Right forelimb (tissue), 1 donor: ENCODE results near the gene C1QTNF3.
A peak's percentile ranks its signal among the peaks of the same experiment; 100 is the strongest.
"Not testable (repeated sequence)": the region's sequence is repeated elsewhere in the genome, so short reads cannot be mapped to it uniquely, and the experiment has no call there.

ENCODE experiments used
- DNase-seq: peaks from one replicate; pipeline ENCODE4 v3.0.0-alpha.2; 2018

The C1QTNF3 gene, protein sequence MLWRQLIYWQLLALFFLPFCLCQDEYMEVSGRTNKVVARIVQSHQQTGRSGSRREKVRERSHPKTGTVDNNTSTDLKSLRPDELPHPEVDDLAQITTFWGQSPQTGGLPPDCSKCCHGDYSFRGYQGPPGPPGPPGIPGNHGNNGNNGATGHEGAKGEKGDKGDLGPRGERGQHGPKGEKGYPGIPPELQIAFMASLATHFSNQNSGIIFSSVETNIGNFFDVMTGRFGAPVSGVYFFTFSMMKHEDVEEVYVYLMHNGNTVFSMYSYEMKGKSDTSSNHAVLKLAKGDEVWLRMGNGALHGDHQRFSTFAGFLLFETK

DNA sequence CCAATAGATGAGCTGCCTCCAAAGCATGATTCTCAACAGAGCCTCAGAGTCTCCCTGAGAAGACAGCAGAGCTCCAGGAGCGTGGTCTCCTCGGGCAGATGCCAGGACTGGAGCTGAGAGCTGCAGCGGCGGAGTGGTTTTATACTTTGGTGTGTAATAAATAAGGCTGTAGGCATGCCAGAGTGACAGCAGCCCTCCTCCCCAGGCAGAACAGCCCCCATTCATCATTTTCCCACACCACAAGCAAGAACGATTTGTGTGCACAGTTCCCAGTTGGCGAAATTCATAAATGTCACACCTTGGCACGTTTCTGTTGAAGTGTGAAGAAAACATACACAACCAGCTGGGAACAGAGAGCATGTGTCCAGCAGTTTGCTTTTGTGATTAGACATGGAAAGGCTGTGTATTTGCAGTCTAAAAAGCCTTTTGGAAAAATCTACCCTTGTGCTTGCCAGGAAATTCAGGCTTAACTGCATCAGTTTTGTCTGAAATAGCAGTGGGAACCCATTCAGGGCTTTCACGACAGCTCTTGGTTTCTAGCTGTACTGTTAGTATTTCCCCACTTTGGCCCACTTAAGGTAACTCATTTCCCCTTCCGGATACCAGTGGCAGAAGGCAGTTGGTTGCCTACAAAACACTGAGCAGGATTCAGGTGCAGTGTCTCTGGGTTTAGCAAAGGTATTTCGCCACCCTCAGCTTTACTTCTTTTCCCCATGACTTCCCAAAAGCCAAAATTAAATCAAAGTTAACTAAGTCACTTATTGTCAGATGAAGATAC, at the start of gene C1QTNF3:
Gene C1QTNF3, minus strand, starts transcription at position 115 of the 778 bp plus-strand sequence. Its CDS starts 88 bp downstream, at position 27.
- DNase-seq, result peak; percentile 83

DNA sequence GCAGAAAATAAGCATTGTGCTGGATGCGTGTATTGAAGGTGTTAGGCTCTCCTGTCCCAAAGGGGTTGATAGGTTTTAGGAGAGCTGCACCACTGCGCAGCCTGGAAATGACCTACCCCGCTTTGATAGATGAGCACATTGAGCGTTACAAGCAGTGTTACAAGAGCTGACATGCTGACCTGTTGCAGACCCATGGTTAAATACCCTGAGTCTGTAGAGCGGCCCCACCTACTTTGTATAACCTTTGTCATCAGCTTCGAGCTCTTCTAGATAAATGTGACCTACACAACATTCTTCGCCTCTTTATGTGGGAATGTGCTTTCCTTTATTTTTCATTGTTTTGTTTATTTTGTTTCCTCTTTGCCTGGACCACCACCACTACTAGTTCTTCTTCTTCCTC, 48.0 kb upstream of the C1QTNF3 start:
- DNase-seq, result not testable (repeated sequence)

DNA sequence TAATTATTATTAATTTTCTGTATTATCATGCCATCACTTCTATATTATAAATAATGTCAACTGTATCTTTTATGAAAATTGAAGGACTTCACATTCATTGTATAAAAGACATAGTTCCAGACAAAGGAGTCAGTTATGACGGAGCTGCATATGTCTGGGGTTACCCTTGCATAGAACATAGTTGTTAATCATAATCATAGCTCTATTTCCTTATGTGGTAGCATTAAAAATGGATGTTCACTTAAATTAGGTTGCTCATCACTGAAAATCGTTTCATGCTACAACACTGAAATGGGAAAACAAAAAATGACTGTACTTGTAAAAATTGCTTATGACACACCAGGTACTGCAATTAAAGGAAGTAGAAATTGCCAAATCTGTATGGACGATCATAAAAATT, 46.8 kb upstream of the C1QTNF3 start:
- DNase-seq, result not testable (repeated sequence)

DNA sequence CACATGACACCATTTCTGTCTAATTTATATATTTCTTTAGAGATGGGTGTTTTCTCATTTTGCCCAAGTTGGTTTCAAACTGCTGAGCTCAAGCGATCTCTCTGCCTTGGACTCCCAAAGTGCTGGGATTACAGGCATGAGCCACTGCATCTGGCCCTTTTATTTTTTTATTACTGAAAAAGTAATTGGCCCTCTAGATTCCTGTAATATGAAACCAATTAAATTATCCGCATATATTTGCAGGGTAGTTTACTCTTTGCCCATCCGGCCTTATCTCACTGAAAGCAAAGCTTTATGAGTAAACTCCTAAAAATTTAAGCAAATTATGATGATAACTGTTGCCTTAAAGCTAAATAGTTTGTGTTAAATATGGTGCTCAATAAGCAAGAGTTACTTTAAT, 44.7 kb upstream of the C1QTNF3 start:
- DNase-seq, result not testable (repeated sequence)

DNA sequence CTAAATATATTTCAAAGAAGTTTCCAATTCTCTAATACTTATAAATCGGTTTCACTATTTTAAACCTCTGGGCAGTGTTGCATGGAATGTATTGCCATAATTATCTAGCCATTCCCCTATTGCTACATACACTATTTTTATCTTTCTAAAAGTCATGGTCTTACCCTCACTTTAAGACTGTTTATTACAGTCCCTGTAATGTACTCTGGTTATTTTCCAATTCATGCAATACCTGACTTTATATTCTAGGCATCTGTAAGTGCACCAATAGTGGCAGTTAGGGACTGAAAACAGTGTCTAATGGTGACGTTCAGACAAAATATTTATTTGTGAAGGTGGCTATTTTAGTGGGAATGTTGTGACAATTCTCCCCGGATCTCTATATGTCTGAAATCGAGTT, 40.9 kb upstream of the C1QTNF3 start:
- DNase-seq, result not testable (repeated sequence)

DNA sequence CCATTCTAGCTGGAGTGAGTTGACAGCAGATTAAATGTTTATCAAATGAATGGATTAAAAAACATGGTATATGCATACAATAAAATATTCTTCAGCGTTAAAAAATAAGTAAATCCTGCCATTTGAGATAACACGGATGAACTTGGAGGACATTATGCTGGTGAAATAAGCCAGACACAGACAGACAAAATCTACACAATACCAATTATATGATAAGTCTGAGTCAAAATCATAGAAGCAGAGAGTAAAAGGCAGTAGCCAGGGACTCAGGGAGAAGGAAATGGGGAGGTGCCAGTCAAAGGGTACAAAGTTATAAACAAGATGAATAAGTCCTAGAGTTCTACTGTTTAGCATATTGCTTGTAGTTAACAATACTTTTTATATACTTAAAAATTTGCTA, 36.5 kb upstream of the C1QTNF3 start:
- DNase-seq, result not testable (repeated sequence)

DNA sequence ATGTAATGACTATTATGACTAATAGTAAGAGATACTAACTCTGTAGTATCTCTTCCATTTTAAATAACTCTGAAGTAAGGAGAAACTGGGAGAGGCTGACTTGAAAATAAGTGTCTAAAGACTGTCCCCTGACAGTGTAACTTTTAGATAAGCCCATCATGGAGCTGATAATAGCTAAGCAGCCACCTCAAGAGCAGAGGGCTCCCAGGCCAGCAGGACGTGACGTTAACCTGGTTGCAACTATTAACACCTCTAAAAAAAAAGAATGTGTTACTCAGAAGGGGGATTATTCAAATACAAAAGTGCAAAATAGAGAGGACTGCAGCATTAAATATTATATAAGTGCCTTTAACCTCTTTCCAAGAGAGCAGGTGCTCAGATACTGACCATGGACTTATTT, 34.6 kb upstream of the C1QTNF3 start:
- not testable (repeated sequence) for DNase-seq

DNA sequence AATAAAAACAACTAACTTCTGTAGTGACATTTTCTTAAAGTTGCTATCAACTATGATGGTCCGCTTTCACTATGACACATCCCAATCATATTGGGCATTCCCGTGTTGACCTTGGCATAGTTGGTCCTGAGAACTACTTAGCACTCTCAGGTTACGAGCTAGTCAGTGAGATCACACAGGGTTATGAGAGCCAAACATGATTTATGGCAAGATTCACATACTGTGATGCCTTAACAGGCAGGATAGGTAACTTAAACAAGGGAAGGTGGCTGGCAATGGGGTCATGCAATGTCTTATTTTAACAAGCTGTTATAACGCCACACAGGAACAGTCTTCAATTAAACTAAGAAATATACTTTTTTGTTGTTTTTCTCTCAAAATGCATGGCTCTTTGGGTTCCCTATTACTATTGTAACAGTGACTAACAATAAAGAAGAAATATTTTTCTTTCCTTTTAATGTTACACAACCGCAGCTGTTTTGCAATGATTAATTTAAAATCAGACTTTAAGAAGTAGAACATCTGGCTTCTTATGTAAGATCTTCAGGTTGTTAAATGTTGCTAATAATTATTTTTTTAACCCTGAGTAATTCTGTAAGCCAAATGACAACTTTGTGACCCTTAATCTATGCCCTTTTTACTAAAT, 33.8 kb upstream of the C1QTNF3 start:
- DNase-seq, result not testable (repeated sequence)

DNA sequence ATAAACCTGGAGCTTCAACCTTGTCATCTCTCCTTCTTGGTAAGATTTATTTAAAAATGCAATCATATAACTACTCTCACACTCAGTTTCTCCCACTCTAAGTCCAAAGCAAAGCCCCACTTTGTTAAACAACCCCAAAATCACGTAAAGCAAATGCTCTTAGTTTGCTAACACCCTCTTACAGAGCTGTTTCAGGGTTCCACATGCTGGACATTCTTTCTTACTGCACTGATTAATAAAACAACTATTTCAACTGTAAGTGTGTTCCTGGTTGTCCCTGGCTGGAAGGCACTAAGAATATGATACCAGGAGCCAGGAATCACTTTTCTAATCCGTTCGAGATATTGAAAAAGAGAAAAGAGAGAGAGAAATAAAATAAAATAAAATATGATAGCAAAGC, 31.5 kb upstream of the C1QTNF3 start:
- not testable (repeated sequence) for DNase-seq

DNA sequence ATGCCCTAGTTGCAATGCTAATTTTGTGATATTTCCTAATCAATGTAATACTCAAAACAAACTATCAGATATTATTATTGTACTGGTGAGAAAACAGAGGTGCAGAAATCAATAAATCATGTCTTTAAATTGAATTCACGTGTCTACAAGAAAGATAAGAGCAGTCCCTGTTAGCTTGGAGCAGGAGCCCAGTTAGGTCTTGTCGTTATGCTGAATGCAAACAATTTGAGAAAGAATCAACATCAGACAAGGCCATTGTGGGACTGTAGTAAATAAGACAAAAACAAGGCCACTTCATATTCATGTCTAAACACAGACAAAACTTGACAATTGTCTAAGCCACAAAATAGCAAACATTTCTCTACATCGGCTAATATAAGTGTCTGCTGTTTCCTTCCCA, 31.1 kb upstream of the C1QTNF3 start:
- not testable (repeated sequence) for DNase-seq

DNA sequence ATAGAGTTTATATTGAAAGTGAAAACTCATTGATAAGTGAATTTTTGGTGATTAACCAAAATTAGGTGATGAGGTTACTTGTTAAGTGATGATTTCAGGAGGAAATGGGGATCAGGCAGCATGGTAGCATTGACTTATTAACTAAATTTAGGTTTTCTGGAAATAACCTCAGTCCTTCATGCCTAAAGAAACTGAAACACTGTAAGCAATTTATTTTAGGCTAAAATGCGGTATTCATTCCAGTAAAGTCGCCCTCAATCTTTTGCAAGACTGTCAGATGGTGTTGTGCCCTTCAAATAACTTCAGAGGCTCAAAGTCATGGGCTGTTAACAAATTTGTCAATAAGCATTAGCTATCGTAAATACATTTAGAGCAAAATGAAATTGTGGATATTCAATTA, 27.6 kb upstream of the C1QTNF3 start:
- DNase-seq, result not testable (repeated sequence)

DNA sequence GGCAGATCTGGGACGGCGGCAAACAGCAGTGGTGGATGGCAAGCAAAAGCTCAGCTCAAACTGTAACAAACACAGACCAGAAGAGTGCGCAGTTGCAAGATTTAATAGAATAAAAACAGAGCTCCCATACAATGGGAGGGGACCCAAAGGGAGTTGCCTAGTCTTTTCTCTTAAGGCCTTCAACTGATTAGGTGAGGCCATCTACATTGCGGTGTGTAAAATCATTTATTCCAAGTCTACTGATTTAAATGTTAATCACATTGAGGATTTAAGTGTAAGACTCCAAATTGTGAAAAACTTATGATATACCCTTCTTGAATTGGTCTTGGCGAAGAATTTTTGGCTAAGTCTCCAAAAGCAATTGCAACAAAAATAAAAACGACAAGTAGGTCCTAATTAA, 21.6 kb upstream of the C1QTNF3 start:
- no peak for DNase-seq

DNA sequence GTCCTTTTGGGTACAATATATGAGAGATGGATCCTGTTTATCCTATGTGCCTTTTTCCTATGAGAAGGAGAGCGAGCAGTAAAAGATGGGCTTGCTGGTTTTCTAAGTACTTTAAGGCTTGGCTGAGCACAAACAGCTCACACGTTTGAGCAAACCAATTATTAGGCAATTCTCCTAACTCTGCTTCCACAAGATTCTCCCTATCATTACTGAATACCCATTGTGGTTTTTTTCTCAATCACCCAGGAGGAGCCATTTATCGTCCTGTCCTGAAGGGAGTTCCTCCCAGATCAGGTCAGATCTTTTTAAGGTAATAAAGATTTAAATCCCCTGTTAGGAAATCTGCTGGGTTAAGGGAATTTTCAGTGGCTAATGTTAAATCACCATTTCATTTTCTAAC, 19.4 kb upstream of the C1QTNF3 start:
- no peak for DNase-seq

DNA sequence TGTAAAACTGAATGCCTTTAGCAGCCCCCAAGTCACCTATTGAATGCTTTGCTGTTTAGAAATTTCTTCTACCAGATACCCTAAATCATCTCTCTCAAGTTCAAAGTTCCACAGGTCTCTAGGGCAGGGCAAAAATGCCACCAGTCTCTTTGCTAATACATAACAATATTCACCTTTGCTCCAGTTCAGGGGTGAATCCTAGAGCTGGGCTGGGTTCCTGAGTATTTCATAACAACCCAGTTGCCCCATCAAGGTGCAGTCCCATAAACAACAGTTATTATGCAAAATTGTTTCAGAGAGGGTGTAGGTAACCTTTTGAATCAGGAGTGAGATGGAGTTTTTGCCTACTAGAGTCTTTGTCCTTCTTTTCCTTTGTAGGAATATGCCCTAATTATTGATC, 19.0 kb upstream of the C1QTNF3 start:
- DNase-seq, result no peak

DNA sequence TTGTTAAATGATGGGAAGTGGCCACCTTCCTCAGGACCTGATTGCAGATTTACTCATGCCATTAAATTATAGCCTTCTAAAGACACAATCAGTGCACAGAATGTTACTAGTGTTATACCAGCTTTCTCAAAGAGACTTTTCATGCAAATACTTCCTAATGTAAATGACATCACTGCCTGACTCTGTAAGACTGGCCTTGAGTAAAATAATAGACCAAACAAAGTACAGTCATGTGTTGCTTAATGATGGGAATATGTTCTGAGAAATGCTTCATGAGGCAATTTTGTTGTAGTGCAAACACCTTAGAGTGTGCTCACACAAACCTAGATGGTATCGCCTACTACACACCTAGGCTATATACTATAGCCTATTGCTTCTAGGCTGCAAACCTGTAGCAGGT, 17.0 kb upstream of the C1QTNF3 start:
- DNase-seq, result no peak

DNA sequence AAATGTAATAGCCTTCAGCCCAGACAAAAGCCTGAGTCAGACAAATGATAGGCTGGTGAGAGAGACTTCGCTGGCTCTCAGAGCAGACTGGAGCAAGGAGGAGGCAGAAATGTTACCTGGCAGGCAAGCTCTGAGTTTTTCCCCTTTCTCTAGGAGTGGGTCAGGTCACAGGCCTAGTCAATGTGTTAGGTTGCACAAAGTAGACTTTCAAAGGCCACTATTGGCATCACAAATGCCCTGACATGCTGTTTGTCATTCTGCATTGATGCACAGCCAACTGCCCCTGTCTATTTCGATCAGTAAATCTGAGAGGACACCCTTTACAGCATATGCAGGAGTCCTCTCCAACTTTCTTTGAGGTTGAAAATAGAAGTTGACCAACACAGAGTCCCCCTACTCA, 15.5 kb upstream of the C1QTNF3 start:
- DNase-seq, result no peak

DNA sequence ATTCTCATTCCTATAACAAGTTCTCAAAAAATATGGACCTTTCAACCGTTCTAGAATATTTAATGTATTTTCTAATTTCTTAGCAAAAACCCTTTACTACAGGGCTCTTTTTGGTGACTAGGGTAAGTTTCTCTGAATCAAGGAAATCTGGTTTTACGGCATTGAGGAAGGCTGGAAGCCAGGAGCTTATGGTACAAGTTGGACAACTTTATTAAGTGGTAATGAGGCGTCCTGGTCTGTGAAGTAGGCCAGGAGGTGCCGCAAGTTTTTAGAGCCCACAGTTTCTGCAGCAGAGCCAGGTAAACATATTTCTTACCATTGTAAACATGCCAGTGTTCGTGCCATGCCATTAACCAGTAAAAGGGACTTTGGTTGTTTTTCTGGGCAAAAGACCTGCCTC, 14.6 kb upstream of the C1QTNF3 start:
- no peak for DNase-seq

DNA sequence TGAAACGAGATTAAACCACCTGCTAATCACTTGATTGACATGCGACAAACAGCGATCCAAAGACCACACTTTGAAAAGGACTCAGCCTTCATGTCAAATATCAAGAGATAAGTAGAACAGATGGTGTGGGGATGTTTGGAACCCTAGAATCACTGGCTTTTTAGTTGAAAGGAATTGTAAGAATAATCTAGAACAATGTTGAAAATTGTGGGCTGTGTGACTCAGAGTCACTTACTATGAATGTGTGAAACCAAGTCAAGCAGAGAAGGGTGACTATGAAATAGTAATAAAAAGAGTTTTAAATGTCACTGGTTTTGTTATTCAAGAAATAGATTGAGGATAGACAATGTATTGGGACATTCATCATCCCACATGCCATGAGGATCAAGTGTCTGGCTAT, 14.1 kb upstream of the C1QTNF3 start:
- DNase-seq, result no peak

DNA sequence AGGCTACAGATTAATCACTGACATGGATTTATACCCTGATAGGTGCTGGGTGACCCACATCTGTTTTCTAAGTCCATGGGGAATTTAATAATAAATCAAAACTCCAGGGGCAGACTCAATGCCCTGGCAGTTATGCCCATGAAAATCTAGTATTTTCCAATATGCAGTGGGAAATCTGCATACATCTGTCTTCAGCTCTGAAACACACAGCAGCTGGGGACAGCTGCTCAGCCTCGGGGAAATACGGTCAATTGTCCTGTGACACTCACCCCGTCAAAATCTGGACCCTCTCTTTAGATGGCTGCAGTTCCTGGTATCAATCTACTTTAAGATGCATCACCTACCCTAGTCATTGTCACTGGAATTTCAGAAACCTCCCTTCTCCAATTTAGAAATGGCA, 12.7 kb upstream of the C1QTNF3 start:
- DNase-seq, result no peak

DNA sequence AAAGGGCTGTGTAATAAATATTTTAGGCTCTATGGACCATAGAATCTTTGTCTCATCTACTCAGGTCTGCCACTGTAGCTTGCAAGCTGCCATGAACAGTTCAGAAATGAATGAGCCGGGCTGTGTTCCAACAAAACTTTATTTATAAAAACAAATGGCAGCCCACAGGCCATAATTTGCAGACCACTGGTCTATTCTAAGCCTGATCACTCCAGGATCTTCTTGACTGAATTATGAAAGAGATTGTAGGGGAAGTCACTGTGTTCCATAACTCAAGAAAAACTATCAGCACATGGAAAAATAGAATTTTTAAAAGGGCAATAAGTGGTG, 11.4 kb upstream of the C1QTNF3 start:
- DNase-seq, result no peak

DNA sequence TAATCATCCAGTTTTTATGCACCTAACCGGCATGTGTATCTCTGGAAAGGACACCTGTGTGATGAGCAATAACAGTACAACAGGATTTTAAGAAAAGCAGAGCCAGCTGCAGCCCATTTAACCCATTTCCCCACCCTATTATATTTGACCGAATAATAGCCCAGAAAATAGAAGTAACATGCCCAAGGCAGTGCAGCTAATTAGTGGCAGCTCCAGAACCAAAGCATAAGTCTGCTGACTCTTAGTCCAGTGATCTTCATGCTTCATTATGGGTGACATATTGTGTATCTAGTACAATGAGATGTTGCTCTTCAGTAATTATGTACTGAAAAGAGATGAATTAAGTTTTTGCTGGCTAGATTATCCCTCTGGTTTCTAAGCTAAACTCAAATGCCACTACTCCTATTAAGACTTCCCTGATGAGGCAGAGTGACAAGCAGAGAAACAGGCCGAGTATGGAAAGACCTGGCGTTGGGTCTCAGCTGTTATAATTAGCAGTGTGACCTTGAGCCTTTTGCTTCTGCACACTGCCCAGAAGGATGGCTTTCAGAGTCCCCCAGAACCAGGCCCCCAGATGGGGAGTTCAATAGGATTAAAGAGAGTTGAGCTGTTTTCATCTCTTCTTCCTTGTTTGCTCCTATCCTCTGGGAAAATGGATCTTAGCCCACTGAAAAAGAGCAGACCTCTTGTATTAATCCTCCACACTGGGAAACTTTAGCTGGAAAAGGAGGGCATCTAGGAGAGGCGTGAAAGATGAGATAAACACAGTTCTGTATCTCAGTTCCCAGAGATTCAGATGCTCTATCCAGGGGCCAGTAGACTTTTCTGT, 10.8 kb upstream of the C1QTNF3 start:
- DNase-seq, result no peak

DNA sequence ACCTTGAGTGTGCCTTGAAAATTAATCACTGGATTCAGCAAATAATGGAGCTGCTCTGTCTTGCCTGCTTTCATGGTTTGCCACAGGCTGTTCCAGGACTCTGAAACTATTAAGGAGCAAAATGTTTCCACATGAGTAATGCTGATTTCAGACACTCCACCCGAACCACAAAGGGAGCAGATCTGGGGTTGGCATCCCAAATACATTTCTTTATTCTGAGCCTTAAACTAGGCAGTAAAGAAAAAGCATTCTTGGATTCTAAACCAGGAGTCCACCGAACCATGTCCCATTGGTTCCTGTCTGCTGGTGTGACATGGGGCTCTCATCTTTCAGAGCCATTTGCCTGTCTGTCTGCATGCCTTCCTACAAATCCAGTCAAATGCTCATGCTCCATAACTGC, 10.1 kb upstream of the C1QTNF3 start:
- no peak for DNase-seq

DNA sequence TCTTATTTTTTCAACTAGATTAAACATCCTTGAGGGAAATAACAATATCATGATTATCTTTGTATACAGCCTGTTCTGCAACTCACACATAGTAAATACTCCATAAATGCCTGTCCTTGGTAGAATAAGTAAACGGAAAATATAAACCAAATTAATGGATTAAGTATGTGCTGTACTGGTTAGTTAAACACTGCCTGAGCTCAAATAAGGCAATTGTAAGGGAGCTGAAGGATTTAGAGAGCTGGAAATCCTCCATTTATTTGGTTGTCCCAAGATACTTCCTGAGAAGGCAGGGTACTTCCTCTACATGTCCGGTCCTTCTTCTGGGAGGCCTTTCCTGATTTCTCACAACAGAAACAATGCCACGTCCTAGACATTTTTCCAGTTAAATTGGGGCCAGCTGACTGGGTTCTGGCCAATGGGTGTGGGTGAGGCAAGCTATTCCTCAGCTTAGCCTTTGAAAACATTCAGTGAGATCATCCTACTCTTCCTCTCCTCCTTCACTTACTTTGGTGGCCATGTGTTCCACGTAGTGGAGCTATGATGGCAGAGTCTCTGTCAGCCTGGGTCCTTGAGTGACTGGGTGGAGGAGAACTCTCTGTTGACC, 8.5 kb upstream of the C1QTNF3 start:
- no peak for DNase-seq
